GM19099 (cell line): ENCODE results near the gene FCHO2.

Source experiments
- POLR2A ChIP-seq: IDR thresholded peaks from 3 replicates; pipeline ENCODE4 v1.6.1; 2011; ENCODE audit warnings: low read depth; ENCODE audit not compliant: insufficient read length; ENCODE audit errors: extremely low read depth

FCHO2 gene

DNA sequence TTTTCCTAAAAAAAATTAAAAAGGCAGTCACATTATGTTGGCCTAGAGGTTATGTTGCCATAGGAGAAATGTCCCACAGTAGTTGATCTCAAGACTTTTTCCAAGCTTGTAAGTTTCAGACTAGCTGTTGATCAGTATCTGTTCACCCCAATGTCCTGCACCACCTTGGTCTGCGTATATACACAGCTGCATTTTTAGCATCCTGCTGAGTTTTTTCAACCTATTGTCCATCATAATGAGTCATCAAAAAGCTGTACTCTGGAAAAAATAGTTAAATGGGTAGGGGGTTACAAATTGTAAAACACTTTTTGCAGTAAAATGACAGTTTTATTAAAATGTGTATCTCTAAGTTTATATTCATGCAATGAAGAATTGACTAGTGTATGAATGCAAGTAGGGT is 111.4 kb downstream of the FCHO2 start:
- no peak for TF ChIP-seq POLR2A

DNA sequence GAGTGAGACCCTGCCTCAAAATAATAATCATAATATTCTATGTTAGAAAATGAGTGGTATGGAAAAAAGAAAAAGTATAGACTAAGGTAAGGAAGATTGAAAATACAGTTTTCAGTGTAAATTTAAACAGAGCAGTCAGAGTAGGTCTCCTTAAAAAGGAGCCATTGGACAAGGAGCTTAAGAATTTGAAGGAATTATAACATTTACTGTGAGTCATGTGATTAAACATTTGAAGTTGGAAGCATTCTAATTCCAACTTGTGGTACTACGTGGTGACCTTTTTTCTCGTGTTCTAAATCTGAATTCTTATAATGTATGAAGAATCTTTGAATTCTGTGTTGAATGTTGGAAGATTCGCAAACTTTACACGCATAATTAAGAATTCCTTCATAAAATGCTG is 125.3 kb downstream of the FCHO2 start:
- TF ChIP-seq POLR2A = no peak

DNA sequence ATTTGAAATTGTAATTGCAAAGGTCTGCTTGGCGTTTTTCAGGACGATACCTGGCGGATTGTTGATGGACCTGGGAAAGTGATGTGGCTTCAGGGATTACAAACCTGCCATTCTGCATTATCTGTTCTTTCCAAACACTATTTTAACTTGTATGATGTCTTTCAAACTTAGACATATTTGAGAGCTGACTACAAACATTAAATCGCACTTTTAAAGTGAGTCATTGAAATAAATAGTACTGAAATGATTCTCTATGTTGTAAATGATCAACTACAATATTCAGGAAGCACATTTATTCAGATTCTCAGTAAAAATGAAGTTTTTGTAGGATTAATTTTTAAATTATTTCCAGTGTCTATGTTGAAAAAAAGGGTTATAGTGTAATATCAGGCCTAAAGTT is 132.2 kb downstream of the FCHO2 start:
- TF ChIP-seq POLR2A = no peak

DNA sequence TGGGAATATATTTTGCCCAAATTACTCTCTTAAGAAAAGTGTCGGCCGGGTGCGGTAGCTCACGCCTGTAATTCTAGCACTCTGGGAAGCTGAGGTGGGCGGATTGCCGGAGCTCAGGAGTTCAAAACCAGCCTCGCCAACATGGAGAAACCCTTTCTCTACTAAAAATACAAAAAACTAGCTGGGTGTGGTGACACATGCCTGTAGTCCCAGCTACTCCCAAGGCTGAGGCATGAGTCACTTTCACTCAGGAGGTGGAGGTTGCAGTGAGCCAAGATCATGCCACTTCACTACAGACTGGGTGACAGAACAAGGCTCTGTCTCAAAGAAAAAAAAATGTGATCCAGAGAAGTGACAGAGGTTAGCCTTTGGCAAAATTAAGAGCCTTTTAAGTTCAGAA is 138.1 kb downstream of the FCHO2 start:
- no peak for TF ChIP-seq POLR2A

DNA sequence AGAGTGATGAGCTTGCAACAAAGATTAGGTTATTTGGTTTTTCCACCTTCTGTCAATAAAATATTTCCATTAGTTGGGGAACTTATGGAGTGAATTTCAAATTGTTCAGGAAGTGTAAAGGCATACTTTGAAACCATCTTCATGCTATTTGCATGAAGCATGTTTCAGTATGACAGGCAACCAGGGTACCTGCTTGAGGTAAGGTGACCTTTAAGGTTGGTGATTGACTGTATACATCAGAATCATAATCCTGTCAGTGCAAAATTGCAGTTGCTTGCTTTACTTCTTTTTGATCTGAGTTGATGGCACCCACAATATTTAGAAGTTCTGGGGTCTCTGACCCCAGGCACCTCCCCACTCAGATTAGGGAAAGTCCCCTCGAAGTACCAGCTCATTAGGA is 138.6 kb downstream of the FCHO2 start:
- TF ChIP-seq POLR2A = no peak

DNA sequence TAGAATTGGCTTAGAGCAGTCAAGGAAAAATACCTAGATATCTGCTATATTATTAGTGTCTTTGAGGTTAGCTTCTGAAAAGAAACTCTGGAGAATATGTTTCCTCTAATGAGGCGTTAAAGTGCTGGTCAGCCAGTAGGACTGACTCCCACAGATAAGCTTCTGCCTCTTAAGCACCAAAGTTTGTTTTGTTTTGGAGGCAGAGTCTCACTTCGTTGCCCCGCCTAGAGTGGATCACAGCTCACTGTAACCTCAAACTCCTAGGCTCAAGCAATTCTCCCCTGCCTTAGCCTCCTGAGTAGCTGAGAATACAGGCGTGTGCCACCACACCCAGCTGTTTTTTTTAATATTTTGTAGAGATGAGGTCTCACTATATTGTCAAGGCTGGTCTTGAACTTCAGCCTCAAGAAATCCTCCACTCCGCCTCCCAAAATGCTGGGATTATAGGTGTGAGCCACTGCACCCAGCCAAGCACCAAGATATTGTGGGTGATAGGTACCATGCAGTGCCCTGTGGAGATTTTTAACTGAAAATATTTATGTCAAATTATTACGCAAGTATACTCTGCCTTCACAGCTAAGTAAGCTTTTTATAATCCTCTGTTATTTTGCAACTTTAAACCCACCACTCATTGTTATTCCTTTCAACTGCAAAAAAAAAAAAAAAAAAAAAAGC is 139.9 kb downstream of the FCHO2 start:
- TF ChIP-seq POLR2A = no peak

DNA sequence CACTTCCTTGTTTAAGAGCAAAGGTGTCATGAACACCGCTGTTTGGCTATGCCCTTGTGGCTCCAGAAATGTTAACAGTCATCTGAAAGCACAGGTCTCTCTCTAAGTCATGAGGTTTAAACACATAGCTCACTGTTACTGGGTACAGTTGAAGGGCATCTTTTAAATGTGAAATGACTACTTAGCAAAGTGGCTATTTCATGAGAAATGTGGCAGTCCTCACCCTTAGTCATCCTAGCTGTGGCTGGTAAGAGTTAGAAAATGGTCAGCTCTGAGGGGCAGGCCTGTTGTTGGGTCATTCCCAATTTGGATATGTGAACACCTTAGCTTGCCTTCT is 140.4 kb downstream of the FCHO2 start:
- no peak for TF ChIP-seq POLR2A

DNA sequence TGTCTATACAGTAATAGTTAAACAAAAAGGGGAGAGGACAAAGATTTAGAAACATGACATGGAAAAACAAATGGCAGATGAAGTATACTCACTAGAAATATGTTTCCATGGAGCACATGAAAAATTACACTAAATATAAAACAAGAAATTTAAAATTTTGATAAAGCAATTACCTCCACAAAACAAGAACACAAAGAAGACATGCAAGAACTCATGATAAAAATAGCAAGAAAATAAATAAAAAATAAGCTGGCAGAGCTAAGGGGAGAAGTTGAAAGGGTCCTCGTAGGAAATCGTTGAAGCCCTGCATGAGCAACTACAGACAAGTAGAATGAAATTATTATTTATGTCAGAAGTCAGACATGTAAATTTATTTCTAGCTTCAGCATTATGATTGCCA is 141.9 kb downstream of the FCHO2 start:
- TF ChIP-seq POLR2A = no peak

DNA sequence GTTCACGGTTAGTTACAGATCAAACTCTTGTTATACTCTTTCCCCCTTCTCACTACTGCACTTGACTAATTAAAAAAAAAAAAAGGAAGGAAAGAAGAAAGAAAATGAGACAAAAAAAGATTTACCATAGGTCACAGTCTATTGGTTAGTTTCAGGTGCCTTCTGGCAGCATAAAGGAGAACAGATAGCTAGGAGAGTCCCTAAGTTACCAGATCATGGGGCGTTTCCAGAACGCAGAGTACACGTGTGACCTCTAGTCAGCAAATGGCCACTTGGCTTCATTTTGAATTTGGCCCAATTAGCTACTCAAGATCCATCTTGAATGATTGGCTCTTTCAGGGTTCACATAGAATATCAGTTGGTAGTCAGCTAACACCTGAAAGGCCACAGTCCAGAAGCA is 144.3 kb downstream of the FCHO2 start:
- no peak for TF ChIP-seq POLR2A

DNA sequence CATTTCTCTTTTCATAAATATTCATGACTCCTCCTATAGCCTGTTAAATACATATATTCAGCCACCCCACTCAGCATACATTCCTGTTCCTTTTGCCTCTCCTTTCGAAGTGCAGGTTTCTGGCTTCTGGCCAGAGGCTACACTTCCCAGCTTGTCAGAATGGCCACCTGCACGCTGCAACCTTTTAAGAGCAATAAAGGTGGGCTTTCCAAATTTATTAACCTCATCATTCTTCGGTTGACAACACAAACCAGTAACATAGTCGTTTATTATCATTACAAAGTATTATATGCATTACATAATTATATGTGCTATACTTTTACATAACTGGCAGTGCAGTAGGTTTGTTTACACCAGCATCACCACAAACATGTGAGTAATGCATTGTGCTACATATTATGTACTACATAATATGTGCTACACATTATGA is 148.0 kb downstream of the FCHO2 start:
- no peak for TF ChIP-seq POLR2A

DNA sequence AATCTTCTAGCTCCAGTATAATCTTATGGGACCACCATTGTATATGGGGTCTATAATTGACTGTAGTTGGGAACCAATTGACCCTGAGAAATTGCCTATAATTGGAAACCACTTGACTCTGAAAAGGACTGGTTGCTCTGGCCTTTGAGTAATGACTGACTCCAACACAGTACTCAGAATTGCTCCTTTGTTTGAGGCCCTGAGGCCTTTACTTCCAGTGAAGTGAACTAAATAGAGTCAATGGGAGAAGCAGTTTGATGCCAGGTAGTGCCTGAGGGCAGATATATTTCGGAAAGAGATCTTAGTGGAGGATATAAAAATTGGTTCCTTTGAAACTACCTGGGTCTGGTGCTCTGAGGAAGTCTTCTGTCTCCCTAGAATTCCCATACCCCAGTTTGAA is 148.5 kb downstream of the FCHO2 start:
- TF ChIP-seq POLR2A = no peak

DNA sequence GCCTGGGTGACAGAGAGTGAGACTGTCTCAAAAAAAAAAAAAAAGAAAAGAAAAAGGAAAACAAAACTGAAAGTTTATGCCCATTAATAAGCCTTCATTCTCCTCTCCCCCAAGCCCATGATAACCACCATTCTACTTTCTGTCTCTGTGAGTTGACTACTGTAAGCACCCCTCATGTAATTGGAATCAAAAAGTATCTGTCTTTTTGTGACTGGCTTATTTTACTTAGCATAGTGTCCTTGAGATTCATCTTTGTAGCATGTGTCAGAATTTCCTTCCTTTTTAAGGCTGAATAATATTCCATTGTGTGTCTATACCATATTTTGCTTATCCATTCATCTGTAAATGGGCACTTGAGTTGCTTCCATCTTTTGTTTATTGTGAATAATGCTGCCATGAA is 150.5 kb downstream of the FCHO2 start:
- no peak for TF ChIP-seq POLR2A

DNA sequence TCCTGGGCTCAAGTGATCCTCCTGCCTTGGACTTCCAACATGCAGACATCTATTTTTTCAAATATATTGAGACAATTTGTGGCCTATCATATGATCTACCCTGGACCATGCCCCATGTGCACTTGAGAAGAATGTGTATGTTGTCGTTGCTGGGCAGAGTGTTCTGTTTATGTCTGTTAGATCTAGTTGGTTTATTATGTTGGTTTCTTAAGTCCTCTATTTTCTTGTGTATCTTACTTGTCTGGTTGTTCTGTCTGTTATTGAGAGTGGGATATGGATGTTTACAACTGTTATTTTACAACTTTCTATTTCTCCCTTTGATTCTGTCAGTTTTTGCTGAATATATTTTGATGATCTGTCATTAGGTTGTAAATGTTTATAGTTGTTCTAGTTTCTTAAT is 154.3 kb downstream of the FCHO2 start:
- TF ChIP-seq POLR2A = no peak

DNA sequence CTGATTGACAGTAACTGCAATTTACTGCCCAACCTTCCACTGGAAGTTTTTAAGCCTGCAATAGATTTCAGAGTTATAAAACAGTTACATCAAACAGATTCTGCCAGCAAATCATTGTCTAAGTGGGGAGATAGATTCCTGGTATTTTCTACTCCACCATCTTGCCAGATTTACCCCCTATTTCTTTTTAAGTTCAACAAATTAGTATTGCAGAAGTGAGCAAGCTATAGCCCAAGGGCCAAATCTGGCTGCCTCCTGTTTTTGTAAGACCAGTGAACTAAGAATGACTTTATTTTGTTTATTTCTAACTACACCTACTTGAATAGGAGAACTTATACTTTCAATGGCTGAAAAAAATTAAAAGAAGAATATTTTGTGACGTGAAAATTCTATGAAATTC is 155.7 kb downstream of the FCHO2 start:
- TF ChIP-seq POLR2A = no peak

DNA sequence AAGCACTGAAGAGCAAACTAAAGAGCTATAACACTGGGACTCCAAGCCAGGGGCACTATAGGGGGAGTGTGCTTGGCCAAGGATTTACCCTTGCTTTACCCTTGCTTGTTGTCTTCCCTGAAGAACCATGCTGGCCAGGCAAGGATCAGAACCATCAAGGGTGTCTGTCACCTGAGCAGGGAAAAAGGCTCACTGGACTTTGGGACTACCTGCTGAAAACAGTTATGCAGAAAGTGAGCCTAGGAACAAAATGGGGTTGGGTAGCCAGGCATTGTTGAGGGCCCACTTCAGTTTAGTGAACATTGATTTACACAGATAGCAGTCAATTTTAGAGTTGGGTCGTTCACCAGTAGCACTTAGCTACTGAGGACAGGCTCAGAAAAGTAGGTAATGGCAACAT is 156.5 kb downstream of the FCHO2 start:
- no peak for TF ChIP-seq POLR2A

DNA sequence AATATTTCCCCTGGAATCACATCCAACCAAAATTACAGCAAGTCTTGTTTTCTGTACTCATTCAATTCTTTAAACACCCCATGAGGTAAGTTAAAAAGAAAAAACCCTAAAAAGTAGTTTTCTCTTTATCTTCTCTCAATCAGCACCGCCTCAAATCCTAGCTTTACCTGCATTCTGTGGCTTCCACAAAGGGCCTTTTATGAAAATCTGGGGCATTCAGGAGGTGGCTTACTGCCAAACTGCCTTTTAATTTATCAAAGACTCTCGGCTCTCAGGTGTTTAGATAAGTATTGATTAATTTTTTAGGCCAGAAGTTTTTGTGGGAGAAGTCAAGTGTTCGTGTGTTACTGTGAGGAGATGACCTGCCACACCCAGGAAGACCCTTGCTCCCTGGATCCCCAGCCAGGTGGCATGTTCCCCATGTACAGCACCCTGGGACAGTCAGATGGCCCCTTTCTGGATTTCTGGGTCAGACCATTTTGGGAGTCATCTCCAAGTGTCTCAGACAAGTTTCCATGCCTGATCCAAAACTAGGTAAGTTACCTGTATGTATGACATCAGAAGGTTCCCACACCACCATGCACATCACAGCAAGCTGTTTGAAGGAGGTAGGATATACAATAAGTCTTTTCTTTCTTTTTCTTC is 158.3 kb downstream of the FCHO2 start:
- TF ChIP-seq POLR2A = no peak
